ENCODE data around the gene E2F4.

GRCh38 chr16:67212766-67213165, 20.8 kb downstream of the E2F4 start:
- TF ChIP-seq CTCF (IDR thresholded peaks at IDR 0.05) = no peak
- TF ChIP-seq POLR2A (IDR thresholded peaks at IDR 0.05) = no peak
- TF ChIP-seq POLR2AphosphoS5 (IDR thresholded peaks at IDR 0.05; ENCODE audit: insufficient read depth in 1 of 2, low read depth in 1 of 2) = no peak
